ENCODE measurements around the gene PACS2.

PACS2 gene

DNA sequence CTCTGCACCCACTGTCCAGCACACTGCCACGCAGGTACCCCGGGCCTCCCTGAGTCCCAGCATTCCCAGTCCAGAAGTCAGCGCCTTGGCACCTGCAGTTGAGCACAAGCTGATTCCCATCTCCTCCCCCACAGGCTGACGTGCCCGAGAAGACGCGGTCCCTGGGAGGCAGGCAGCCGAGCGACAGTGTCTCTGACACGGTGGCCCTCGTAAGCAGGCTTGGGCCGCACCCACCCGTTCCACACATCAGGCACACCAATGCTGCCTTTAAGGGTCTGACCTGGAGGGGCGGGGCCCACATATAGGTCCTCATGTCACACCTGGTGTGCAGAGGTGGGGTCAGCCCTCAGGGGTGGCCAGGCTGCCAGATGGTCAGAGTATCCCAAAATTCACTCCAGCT is 65.4 kb downstream of the PACS2 start:
- POLR2A ChIA-PET (ENCODE audit: low non-redundant PET): no interaction called here
- no peak for DNase-seq (ENCODE audit: low spot score)
- H3K27ac ChIP-seq: no peak overlapping the region
- no peak for TF ChIP-seq CTCF (conservative IDR thresholded peaks at IDR 0.05; ENCODE audit: low read depth)
- CTCF ChIA-PET: no interaction called here

- ChIA-PET POLR2A (ENCODE audit: low non-redundant PET) (no interaction called here), CTCF (interaction anchor here (1.3 kb wide), 1 partner anchor 109 kb away, joined by 4 read pairs; no protein-coding TSS in a partner anchor)
- no peak for TF ChIP-seq CTCF (conservative IDR thresholded peaks at IDR 0.05; ENCODE audit: low read depth)
- no peak for DNase-seq (ENCODE audit: low spot score)
- H3K27ac ChIP-seq: no peak overlapping the region
Measured at GRCh38 chr14:105380756-105381155, 66.2 kb downstream of the PACS2 start.

DNA sequence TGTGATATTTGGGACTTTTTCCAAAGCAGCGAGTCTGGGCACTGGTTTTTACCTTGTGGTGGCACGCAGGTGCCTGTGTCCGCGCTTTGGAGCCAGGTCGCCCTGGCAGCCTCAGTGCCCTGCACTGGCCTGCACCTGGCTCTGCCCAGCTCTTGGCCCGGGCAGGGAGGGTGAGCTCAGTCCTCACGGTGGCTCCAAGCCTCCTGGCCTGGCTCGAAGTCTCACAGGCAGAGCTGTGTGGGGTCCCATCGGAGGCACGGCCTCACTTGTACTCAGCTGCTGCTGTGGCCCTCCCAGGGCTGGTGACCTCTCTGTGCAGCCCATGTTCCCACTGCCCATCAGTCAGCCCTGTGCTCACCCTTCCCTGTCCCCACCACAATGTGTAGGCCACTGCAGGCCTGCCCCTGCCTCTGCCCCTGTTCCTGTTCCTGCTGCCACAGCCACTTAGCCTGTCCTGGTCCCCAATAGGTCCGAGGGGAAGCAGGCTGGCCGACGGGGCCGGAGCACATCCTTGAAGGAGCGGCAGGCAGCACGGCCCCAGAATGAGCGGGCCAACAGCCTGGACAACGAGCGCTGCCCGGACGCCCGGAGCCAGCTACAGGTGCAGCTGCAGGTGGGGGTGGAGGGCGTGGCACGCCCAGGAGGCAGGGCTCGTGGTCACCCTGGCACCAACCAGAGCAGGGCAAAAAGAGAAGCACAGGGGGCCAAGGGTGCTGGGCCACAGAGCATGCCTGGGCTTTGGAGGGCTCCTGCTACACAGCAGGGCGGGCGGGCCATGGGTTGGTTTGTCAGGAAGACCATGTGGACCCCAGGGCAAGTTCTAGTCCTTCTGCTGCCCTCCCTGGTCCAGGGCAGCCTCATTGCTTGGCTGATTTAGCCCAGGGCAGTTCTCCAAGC is 67.1 kb downstream of the PACS2 start:
- POLR2A ChIA-PET (ENCODE audit: low non-redundant PET): no interaction called here
- no peak overlapping the region for H3K27ac ChIP-seq
- CTCF ChIA-PET: interaction anchor here (1.3 kb wide), 1 partner anchor 109 kb away, joined by 4 read pairs; no protein-coding TSS in a partner anchor
- no peak for DNase-seq (ENCODE audit: low spot score)
- no peak for TF ChIP-seq CTCF (conservative IDR thresholded peaks at IDR 0.05; ENCODE audit: low read depth)

DNA sequence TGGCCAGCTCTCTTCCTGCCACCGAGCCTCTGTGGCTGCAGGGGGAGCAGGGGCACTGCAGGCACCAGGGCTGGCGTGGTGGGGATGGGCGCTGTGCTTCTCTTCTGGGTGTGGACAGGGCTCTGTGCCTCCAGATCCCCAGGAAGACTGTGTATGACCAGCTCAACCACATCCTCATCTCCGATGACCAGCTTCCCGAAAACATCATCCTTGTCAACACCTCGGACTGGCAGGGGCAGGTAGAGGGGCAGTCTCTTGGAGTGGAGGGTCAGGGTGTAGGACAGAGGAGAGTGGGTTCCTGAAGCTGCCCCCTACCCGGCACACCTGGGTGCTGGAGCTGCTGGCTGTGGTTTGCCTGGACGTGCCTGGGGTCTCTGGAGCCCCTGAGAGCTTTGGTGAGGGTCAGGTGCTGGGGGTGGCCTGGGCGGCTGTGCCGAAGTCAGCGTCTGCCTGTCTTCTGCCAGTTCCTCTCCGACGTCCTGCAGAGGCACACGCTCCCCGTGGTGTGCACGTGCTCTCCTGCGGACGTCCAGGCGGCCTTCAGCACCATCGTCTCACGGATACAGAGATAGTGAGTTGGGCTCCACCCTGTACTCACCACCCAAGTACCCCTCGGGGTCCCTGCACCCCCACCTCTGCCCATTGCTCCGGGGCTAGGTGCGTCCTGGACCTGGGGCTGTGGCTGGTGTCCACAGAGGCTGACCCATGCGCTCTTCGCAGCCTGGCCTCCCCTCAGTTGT is 68.0 kb downstream of the PACS2 start:
- no peak for DNase-seq (ENCODE audit: low spot score)
- CTCF ChIA-PET: no interaction called here
- TF ChIP-seq CTCF (conservative IDR thresholded peaks at IDR 0.05; ENCODE audit: low read depth): no peak
- POLR2A ChIA-PET (ENCODE audit: low non-redundant PET): no interaction called here
- peak overlapping the region; percentile 11; the same call in 1 of the 2 replicates for H3K27ac ChIP-seq

DNA sequence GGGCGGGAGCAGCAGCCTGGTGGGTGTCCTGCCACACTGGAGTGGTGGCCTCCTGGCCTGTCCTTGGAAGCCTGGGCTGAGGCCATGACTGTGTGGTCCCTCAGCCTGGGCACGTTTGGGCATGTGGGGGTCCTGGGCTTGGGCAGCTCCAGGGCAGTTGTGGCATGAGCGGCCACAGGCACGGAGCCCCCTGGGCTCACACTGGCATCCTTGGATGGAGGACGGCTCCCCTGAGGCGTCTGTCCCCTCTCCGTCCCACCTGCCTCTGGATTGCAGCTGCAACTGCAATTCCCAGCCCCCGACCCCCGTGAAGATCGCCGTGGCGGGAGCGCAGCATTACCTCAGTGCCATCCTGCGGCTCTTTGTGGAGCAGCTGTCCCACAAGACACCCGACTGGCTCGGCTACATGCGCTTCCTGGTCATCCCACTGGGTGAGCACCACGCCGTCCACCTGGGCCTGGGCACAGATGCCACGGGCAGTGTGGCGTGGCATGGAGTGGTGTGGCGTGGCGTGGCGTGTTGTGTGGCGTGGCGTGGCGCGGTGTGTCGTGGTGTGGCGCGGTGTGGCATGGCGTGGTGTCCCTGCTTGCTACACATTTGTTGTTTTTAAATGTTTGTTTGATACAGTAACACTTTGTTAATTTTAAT is 68.7 kb downstream of the PACS2 start:
- no peak for TF ChIP-seq CTCF (conservative IDR thresholded peaks at IDR 0.05; ENCODE audit: low read depth)
- no peak for DNase-seq (ENCODE audit: low spot score)
- H3K27ac ChIP-seq: peak overlapping the region; percentile 11; the same call in 1 of the 2 replicates
- POLR2A ChIA-PET (ENCODE audit: low non-redundant PET): no interaction called here
- CTCF ChIA-PET: no interaction called here

- DNase-seq (ENCODE audit: low spot score): no peak
- no peak overlapping the region for H3K27ac ChIP-seq
- ChIA-PET POLR2A (ENCODE audit: low non-redundant PET) (no interaction called here), CTCF (no interaction called here)
- no peak for TF ChIP-seq CTCF (conservative IDR thresholded peaks at IDR 0.05; ENCODE audit: low read depth)
Measured at GRCh38 chr14:105384041-105384557, 69.6 kb downstream of the PACS2 start.
